Frontal cortex (tissue), 4 donors: Measurements from ENCODE around the gene ZNF554. TPM values are rescaled to one million over a fixed set of nuclear protein-coding genes. Genes with fewer than 3 reads are reported as not detected.
A peak's percentile ranks its signal among the peaks of the same experiment; 100 is the strongest.

ENCODE experiments used
- DNase-seq, 2 donors: peaks; one replicate each; pipeline ENCODE4 v3.0.0; 2012; ENCODE audit warnings: low spot score in 2 of 2
- FAIRE-seq: peaks from 2 replicates; lab custom pipeline; 2012; peaks lifted over from hg19 to GRCh38; lab: Jason Lieb, UNC
- total RNA-seq: library from RNA; depleted of rRNA; stranded (reverse); fragments of >200 nt; gene quantifications from one replicate; pipeline ENCODE4 v1.2.3, GENCODE V29; 2014
- donor health status: control.
- donor health status: control.
- donor health status: control.

Gene ZNF554
- total RNA-seq, 1 donor from 2014 or later, result 18.3 TPM

GRCh38 chr19:2820112-2820702 is 539 bp downstream of the ZNF554 start:
- FAIRE-seq, result no peak

GRCh38 chr19:2822846-2823245 is 3.2 kb downstream of the ZNF554 start:
- FAIRE-seq, result no peak
- DNase-seq, result no peak

More at GRCh38 chr19:2820112-2820702, 539 bp downstream of the ZNF554 start:
- peak; percentile 32 to 53 for DNase-seq

- FAIRE-seq (no peak), DNase-seq (no peak)
Measured at GRCh38 chr19:2823646-2824045, 4.0 kb downstream of the ZNF554 start.

- FAIRE-seq (no peak), DNase-seq (no peak)
Measured at GRCh38 chr19:2824129-2824528, 4.5 kb downstream of the ZNF554 start.

- DNase-seq, result no peak
- FAIRE-seq, result no peak
Measured at GRCh38 chr19:2827022-2827421, 7.4 kb downstream of the ZNF554 start.

GRCh38 chr19:2827840-2828489 is 8.3 kb downstream of the ZNF554 start:
- no peak for DNase-seq
- FAIRE-seq, result no peak

- DNase-seq, result no peak
- FAIRE-seq, result no peak
Measured at GRCh38 chr19:2834294-2834871, 14.7 kb downstream of the ZNF554 start.

- FAIRE-seq, result no peak
Measured at GRCh38 chr19:2837430-2837829, 17.8 kb downstream of the ZNF554 start.

GRCh38 chr19:2840794-2841791 is 21.4 kb downstream of the ZNF554 start, which contains the start of gene ZNF555:
Gene ZNF555, plus strand, starts transcription at chr19:2841475. Its CDS starts 98 bp downstream, at chr19:2841573.
- DNase-seq (peak; percentile 98), FAIRE-seq (peak; percentile 50)

More at GRCh38 chr19:2837430-2837829, 17.8 kb downstream of the ZNF554 start:
- no peak for DNase-seq

- DNase-seq (peak in 1 of 2 donors; percentile 22), FAIRE-seq (no peak)
Measured at GRCh38 chr19:2841855-2842574, 22.3 kb downstream of the ZNF554 start.

GRCh38 chr19:2845107-2845506 is 25.4 kb downstream of the ZNF554 start:
- no peak for FAIRE-seq

GRCh38 chr19:2846180-2846894 is 26.7 kb downstream of the ZNF554 start:
- FAIRE-seq (no peak), DNase-seq (no peak)

More at GRCh38 chr19:2845107-2845506, 25.4 kb downstream of the ZNF554 start:
- no peak for DNase-seq

GRCh38 chr19:2847507-2847906 is 27.8 kb downstream of the ZNF554 start:
- DNase-seq (no peak), FAIRE-seq (no peak)

- no peak for FAIRE-seq
Measured at GRCh38 chr19:2848616-2849015, 28.9 kb downstream of the ZNF554 start.

GRCh38 chr19:2850256-2850925 is 30.7 kb downstream of the ZNF554 start:
- DNase-seq (no peak), FAIRE-seq (no peak)

More at GRCh38 chr19:2848616-2849015, 28.9 kb downstream of the ZNF554 start:
- no peak for DNase-seq

- DNase-seq, result no peak
- FAIRE-seq, result no peak
Measured at GRCh38 chr19:2852598-2852997, 32.9 kb downstream of the ZNF554 start.

GRCh38 chr19:2853015-2853606 is 33.4 kb downstream of the ZNF554 start:
- no peak for DNase-seq

GRCh38 chr19:2854849-2855248 is 35.2 kb downstream of the ZNF554 start:
- no peak for FAIRE-seq
- no peak for DNase-seq

More at GRCh38 chr19:2853015-2853606, 33.4 kb downstream of the ZNF554 start:
- FAIRE-seq, result no peak
